SK-N-MC (cell line): ENCODE results near the gene ATXN1.

Experiments used
- EZH2 ChIP-seq: fragments of 200-600 bp; sonication (generic); IDR thresholded peaks from one replicate; pipeline ENCODE4 v1.6.1; 2017; ENCODE audit warnings: antibody characterized with exemption
- FOXP2 ChIP-seq: optimal IDR thresholded peaks from 2 replicates; pipeline ENCODE3; 2011; ENCODE audit warnings: mild to moderate bottlenecking, moderate library complexity; ENCODE audit not compliant: insufficient read depth; ENCODE audit errors: extremely low read length, control extremely low read depth
- POLR2AphosphoS5 ChIP-seq: IDR thresholded peaks from 2 replicates; pipeline ENCODE4 v1.6.1; 2012; ENCODE audit warnings: mild to moderate bottlenecking, low read depth, low read length, borderline replicate concordance

DNA sequence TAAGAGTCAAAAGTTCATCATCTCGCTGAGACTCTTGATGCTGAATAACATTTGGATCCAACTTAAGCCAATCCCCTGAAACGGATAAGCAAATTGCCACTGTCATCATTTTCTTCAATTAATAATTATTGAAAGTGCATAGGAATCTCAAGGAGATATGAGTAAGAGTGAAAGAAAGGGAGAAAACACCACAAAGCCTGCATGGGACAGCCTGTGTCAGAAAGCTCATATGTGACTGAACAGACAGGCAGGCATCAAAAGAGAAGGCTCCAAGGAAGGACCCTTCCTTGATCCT lies 13.3 kb downstream of the ATXN1 start:
- TF ChIP-seq FOXP2 (no peak), POLR2AphosphoS5 (no peak), EZH2 (no peak)
